HUDEP-2 (cell line): ENCODE measurements around the gene ERP44.
"Not testable (repeated sequence)": the region's sequence is repeated elsewhere in the genome, so short reads cannot be mapped to it uniquely, and the experiment has no call there.

Experiments used
- DNase-seq, 76 experiments: peaks; one replicate each; lab custom pipeline; 2025; ENCODE audit not compliant: unreplicated experiment in 76 of 76; lab: John Stamatoyannopoulos, UW

The ERP44 gene

DNA sequence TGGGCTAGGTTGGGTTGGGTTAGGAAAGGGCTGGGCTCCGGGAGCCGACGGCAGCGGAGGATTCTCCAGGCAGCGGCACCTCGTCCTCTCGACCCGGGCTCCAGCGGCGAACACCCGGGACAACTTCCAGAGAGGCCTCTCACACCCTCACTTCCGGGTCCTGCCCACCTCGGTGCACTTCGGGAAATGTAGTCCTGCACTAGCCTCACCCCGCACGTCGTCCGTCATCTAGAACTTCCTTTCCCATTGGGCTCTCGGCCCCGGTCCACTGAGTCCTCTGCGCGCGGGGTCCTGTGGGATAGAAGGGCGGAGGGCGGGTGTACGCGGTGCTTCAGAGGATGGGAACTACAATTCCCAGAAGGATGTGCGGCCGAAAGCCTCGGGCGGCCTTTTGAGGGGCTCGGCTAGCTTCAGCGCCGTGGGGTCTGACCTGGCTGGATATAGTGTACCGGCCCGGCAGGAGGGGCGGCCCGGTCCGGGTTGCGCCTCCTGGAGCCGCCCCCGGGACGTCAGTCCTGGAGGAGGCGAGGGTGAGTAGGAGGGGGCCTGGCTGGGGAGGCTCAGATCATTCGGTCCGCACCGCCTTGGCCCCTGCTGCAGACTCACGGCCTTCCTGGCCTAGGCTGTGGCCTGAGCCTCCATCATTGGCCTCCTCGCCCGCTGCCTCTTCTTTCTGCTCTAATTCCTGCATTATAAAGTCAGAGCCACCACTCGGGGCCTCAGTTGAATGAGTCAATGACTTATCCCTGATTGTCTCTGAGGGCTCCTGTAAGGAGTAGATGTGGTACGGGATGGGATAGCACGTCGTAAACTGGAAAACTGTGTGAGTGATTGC is at the start of gene ERP44, which contains the start of gene INVS:
TSS of gene ERP44 (minus strand) at position 114 of the 835 bp plus-strand sequence. CDS start 160 bp downstream, outside the sequence.
TSS of gene INVS (plus strand) at position 357 of the 835 bp plus-strand sequence. CDS start 5,279 bp downstream, outside the sequence.
- peak in 75 of 76 experiments; percentile 63 to 98 (median 96) for DNase-seq

DNA sequence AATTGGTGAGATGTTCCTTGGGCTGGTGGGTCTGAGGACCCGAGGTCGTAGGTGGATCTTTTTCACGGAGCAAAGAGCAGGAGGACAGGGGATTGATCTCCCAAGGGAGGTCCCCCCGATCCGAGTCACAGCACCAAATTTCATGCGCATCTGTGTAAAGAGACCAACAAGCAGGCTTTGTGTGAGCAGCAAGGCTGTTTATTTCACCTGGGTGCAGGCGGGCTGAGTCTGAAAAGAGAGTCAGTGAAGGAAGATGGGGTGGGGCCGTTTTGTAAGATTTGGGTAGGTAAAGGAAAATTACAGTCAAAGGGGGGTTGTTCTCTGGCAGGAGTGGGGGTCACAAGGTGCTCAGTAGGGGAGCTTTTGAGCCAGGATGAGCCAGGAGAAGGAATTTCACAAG is 47.2 kb upstream of the ERP44 start:
- DNase-seq, result not testable (repeated sequence)

- DNase-seq, result peak in 7 of 76 experiments; percentile 2 to 32 (median 15)
Measured at GRCh38 chr9:100145167-100145934, 46.6 kb upstream of the ERP44 start.

DNA sequence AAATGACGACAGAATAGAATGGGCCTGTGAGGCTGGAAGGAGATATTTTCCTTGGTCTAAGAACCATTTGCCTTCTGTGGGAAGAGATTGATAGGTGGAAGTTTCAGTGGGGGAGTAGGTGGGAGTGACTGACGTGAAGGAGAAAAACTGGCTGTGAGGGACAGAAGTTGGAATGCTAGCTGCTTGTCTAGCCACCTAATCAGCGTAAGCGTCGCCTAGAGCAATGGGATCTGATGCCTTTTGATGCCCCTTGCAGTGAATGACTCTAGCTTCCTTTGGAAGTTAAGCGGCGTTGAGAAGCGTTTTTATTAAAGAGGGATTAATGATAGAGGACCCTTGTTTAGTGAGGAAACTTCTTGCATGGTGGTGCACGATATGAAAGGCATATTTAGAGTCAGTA is 43.1 kb upstream of the ERP44 start:
- DNase-seq, result not testable (repeated sequence)

DNA sequence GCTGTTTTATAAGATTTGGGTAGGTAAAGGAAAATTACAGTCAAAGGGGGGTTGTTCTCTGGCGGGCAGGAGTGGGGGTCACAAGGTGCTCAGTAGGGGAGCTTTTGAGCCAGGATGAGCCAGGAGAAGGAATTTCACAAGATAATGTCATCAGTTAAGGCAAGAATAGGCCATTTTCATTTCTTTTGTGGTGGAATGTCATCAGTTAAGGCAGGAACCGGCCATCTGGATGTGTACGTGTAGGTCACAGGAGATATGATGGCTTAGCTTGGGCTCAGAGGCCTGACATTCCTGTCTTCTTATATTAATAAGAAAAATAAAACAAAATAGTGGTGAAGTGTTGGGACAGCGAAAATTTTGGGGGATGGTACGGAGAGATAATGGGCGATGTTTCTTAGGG is 41.5 kb upstream of the ERP44 start:
- DNase-seq, result not testable (repeated sequence)

GRCh38 chr9:100136799-100137198 is 38.0 kb upstream of the ERP44 start:
- DNase-seq, result peak in 20 of 76 experiments; percentile 0 to 43 (median 16)

- no peak for DNase-seq
Measured at GRCh38 chr9:100134731-100135130, 35.9 kb upstream of the ERP44 start.

DNA sequence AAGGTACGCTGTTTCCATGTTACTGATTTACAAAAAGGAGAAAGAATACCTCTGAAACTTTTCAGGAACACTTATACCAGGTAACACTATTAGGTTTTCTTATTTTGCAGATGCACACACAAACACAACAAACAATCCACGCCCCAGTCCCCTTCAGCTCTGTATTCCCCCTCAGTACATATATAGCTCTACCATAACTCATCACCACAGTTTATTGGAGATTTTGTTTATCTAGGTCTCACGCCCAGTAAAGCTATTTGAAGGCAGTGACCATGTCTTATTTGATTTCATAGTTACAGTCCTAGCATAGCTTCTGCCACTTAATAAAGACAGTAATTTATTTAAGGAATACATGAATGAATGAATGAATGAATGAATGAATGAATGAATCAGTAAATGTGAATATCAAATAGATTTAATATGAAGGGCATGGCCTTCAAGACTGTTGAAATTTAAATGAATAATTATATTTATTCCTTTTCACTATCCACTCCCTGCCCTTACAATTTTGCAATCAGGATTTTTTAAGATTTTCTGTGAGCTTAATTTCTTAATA is 33.2 kb upstream of the ERP44 start:
- DNase-seq, result no peak

DNA sequence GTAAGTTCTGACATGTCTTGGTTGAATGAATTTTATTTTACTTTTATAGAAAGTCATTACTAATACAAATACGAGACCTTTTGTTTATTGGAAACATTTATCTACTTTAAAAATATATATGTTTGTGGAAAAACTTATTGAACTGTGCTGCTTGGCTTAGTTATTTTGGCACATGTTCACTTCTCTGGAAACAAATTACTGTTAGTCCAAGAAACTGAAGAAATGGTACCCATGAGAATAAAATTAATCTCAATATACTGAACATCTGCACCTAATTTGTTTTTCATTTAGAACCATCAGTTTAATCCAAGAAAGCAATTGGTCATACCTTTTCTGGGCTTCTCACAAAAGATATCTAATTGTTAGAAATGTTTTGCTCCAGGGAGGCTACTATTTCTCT is 32.4 kb upstream of the ERP44 start:
- DNase-seq, result no peak

- DNase-seq, result no peak
Measured at GRCh38 chr9:100129772-100130171, 31.0 kb upstream of the ERP44 start.

DNA sequence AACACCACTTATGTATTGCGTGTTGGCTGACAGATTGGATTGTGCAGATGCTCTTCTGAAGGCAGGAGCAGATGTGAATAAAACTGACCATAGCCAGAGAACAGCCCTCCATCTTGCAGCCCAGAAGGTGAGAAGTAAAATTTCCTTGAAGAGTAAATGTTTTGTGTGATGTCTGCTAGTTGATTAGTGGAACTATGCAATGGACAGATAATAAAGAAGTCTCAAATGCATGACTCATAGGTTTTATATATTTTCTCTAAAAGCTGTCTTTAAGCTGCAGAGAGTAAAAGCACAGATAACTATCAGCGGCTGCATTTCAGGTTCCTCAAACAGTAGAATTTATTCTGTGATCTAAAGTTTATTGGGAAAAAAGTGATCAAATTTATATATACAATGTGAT is 27.6 kb upstream of the ERP44 start:
- DNase-seq, result peak in 16 of 76 experiments; percentile 4 to 57 (median 14)

- no peak for DNase-seq
Measured at GRCh38 chr9:100125910-100126309, 27.1 kb upstream of the ERP44 start.

- no peak for DNase-seq
Measured at GRCh38 chr9:100125236-100125635, 26.4 kb upstream of the ERP44 start.

DNA sequence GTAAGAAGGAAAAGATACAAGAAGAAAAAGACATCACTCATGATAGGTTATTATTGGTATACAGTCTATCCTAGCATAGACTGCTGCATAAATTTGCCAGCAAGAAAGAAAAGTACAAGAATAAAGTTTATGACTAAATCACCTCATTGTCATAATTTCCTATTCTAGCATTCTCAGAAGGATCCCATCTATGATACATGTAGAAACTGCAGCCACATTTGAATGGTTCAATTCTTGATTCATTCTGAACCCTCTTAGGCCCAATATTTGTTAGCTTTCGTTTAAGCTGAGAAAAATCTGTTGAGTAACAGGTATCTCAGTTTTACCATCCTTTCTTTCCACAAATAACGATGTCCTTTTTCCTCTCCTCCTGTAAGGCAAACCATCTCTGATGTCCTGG is 21.5 kb upstream of the ERP44 start:
- DNase-seq, result no peak

- DNase-seq, result no peak
Measured at GRCh38 chr9:100117316-100117715, 18.5 kb upstream of the ERP44 start.

DNA sequence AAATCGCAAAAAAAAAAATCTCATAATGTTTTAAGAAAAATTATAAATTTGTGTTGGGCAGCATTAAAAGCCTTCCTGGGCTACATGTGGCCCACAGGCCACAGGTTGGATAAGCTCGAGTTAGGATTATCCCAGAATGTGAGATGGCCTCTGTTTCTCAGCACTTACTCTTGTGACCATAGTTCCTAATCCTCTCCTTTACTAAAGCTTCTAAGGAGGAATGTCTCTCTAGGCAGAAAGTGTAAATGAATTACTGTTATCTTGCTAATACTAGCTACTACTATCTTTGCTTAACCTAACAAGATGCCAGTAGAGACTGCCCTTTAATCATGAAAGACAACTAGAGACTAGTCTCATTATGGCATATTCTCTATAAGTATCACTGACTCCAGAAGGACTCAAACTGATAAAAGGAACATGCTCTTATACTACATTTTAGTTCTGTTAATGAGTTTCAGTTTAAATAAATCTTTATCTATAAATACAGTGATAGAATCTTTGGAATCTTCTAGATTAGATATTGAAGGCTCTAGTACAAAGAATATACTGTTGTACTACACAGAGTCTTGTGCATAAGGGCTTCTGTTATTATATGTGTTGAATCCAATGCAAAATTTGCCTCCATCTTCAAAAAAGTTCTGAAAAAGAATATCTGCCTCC is 14.0 kb upstream of the ERP44 start:
- no peak for DNase-seq

GRCh38 chr9:100111235-100111634 is 12.4 kb upstream of the ERP44 start:
- DNase-seq, result no peak

GRCh38 chr9:100108559-100108958 is 9.8 kb upstream of the ERP44 start:
- DNase-seq, result no peak

- no peak for DNase-seq
Measured at GRCh38 chr9:100106616-100107015, 7.8 kb upstream of the ERP44 start.

DNA sequence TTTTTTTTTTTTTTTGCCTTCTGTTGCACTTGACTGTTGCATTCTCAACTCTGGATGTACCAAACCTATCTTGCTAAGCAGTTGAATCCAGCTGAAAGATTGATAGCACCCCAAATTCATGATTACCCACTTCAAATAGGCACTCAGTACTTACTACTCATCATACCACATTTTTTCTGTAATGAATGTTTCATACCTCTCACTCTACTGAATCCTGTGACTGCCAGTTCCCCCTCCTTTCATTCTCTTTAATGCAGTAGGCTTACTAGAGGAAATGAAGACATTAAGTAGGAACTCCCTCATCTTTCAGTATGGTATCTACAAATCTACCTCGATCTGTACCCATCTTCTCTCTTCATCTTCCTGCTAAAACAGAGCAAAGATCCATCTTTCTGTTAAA is 7.1 kb upstream of the ERP44 start:
- DNase-seq, result no peak

DNA sequence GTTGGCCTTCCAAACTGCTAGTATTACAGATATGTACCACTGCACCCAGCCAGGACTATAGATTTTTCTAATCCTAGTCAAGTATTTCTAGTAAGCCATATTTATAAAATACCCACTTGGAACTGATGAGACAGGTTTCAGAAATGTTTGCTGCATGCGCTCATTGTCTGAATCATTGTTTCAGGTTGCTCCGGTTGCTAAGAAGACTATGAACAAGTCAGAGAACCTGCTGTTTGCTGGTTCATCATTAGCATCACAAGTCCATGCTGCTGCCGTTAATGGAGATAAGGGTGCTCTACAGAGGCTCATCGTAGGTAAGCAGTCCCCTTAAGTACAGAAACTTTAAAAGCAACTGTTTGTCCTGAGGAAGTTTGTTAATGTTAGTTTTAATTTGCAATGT is 5.5 kb upstream of the ERP44 start:
- DNase-seq, result no peak
